SW480 (cell line): ENCODE measurements around the gene EMC7.
"Not testable (repeated sequence)": the region's sequence is repeated elsewhere in the genome, so short reads cannot be mapped to it uniquely, and the experiment has no call there.

Experiments used
- DNase-seq: peaks from one replicate; pipeline ENCODE4 v3.0.0-alpha.2; 2016; ENCODE audit warnings: low spot score

EMC7 gene

DNA sequence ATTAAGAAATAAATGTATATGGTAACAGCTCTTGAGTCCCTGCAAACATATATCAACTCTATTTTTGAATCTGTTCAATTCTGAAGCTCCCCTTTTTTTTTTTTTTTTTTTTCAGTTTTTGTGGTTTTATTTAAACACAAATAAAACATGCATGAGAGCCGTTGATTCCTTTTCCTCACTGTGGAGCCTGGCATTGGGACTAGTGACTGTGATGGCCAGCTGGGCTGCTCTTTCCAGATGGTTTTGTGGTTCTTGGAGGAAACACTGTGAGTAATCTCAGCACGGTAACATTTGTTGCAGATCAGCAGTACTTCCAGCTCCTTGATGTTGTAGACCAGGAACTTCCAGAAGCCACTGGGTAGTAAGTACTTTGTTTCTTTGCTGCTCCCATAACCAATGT is 15.9 kb downstream of the EMC7 start:
- DNase-seq: no peak

GRCh38 chr15:34084086-34084485 is 17.6 kb downstream of the EMC7 start:
- DNase-seq: no peak

- no peak for DNase-seq
Measured at GRCh38 chr15:34079904-34080303, 21.8 kb downstream of the EMC7 start.

DNA sequence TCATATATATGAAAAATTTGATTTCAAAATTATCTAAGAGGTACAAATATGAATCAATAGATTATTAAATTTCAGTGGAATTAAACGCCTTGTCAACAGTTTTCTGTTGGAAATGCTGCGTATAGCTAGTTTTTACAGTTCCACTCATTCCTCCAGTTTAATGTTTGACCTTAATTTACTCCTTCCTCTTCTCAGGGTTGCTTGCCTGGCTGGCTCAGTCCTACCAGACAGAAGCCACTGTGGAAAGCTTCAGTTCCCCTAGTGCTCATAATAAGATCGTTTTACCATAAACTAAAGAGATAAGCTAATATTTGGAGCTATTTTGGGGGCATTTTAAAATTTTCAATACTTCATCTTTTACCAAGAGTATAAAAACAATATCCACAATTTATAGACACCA is 22.8 kb downstream of the EMC7 start:
- no peak for DNase-seq

GRCh38 chr15:34076785-34077184 is 24.9 kb downstream of the EMC7 start:
- DNase-seq: no peak

GRCh38 chr15:34070003-34070402 is 31.7 kb downstream of the EMC7 start:
- no peak for DNase-seq

DNA sequence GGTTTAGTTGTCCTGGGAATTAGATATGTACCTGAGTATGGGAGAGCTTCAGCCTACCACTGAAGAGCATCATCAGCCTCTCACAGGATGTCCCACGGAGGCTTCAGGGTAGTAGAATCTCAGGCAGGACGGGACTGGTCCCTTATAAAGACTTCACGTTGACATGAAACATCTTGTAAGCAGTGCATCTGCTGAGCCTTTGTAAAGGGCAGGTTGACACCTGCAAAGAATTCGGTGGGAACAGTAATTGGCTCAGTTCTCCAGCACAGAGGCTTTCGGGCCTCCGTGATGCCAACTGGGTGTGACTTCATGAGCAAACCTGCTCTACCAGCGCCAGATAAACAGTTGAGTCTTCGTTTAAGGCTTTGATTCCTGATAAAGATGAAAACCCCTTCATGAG is 35.7 kb downstream of the EMC7 start:
- no peak for DNase-seq

- DNase-seq: no peak
Measured at GRCh38 chr15:34065261-34065660, 36.4 kb downstream of the EMC7 start.

GRCh38 chr15:34064438-34064837 is 37.2 kb downstream of the EMC7 start:
- no peak for DNase-seq

- DNase-seq: no peak
Measured at GRCh38 chr15:34059946-34060345, 41.7 kb downstream of the EMC7 start.

DNA sequence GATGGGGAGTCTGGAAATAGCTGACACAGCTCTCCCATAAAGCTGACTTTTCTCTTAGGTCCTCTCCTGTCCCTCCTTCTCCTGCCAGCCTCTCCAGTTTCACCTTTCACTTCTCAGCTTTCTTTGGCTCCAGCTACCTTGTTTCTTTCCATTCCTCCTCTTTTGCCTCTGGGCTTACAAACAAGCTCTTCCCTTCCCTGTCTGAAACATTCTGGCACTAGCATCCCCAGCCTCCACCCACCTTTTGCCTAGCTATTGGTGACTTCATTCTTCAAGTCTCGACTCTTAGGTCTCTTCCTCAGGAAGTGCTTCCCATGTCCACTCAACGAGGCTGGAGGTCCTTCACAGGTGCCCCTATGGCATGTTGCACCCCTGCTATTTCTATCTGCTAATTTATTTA is 42.2 kb downstream of the EMC7 start:
- no peak for DNase-seq

DNA sequence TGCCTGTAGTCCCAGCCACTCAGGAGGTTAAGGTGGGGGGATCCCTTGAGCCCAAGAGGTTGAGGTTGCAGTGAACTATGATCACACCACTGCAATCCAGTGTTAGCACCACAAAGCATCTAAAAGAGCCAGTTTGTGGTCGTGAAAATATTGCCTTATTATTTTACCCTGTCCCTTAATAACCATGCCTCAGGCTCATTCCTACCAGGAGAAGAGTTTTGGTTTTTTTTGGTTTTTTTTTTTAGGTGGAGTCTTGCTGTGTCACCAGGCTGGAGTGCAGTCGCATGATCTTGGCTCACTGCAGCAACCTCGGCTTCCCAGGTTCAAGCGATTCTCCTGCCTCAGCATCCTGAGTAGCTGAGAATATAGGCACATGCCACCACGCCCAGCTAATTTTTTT is 44.8 kb downstream of the EMC7 start:
- no peak for DNase-seq

GRCh38 chr15:34055868-34056595 is 45.6 kb downstream of the EMC7 start:
- DNase-seq: no peak

- no peak for DNase-seq
Measured at GRCh38 chr15:34054081-34054707, 47.5 kb downstream of the EMC7 start.

DNA sequence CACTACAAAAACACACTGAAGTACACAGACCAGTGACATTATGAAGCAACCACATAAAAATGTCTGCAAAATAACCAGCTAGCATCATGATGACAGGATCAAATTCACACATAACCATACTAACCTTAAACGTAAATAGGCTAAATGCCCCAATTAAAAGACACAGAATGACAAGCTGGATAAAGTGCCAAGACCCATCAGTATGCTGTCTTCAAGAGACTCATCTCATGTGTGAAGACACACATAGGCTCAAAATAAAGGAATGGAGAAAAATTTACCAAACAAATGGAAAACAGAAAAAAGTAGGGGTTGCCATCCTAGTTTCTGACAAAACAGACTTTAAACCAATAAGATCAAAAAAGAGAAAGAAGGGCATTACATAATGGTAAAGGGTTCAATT is 51.3 kb downstream of the EMC7 start:
- not testable (repeated sequence) for DNase-seq

DNA sequence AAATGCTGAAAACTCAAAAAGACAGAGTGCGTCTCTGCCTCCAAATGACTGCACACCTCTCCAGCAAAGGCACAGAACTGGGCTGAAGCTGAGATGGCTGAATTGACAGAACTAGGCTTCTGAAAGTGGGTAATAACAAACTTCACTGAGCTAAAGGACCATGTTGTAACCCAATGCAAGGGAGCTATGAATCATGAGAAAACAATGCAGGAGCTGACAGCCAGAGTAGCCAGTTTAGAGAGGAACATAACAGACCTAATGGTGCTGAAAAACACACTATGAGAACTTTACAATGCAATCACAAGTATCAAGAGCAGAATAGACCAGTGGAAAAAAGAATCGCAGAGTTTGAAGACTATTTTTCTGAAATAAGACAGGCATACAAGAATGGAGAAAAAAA is 52.5 kb downstream of the EMC7 start:
- DNase-seq: no peak

DNA sequence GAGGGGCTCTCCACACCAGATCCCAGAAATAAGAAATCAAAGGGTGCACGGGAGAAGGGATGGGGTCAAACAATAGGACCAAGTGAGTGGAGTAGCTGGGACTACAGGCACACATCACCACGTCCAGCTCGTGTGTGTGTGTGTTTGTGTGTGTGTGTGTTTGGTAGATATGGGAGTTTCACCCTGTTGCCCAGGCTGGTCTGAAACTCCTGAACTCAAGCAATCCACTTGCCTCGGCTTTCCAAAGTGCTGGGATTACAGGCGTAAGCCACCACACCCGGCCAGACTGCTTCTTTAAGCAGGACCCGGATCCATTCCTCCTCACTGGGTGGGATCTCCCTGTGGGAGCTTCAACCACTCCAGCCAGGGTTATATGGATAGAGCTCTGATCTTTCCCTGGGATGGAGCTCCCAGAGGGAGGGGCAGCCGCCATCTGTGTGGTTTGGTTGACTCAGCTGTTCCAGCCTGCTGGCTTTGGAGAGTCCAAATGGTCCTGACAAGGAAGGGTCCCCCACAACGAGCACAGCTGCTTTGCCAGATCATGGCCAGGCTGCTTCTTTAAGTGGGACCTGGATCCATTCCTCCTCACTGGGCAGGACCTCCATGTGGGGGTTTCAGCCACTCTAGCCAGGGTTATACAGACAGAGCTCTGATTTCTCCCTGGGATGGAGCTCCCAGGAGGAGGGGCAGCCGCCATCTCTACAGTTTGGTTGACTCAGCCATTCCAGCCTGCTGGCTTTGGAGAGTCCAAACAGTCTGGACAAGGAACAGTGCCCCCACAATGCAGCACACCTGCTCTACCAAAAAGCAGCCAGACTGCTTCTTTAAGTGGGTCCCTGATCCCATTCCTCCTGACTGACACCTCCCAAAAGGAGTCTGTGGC is 53.5 kb downstream of the EMC7 start:
- DNase-seq: no peak

GRCh38 chr15:34046471-34047145 is 55.1 kb downstream of the EMC7 start:
- DNase-seq: no peak

- no peak for DNase-seq
Measured at GRCh38 chr15:34043813-34044212, 57.8 kb downstream of the EMC7 start.

- no peak for DNase-seq
Measured at GRCh38 chr15:34043391-34043790, 58.3 kb downstream of the EMC7 start.

DNA sequence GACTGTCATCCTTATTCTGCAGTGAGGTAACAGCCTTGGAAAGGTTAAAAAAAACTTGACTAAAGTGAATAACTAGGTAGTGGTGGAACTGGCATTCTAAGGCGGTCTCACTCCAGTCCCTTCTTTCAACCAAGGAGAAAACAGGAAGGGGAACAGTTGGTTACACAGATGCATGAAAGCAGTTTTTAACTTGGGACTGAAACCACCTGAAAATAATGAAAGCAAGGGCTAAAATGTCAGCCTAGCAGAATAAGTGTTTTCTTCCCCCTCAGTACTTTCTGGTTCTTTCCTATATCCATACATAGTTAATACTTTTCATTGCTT is 61.9 kb downstream of the EMC7 start:
- no peak for DNase-seq
